Measurements from ENCODE around the gene GFOD2. TPM values are rescaled to one million over a fixed set of nuclear protein-coding genes. Genes with fewer than 3 reads are reported as not detected.

The GFOD2 gene
- total and polyA plus RNA-seq, 2 of the 13 experiments (the other 11 are each of a cell fraction or from before 2014, with no cell fraction given), result 11.1 to 17.2 TPM

GRCh38 chr16:67659675-67660563 lies 59.2 kb downstream of the GFOD2 start, which contains the start of gene ACD (continued):
- TF ChIP-seq ZBTB43 (CRISPR knock-in tag; conservative IDR thresholded peaks at IDR 0.05) (no peak; the same call in 1 of the 2 replicates), SETDB1 (CRISPR knock-in tag; IDR thresholded peaks at IDR 0.05; ENCODE audit: borderline replicate concordance) (peak; percentile 27; the same call in 1 of the 2 replicates), FOXA1 (IDR thresholded peaks at IDR 0.05) (no peak), FOXA1 (CRISPR knock-in tag; IDR thresholded peaks at IDR 0.05) (0 out of 2 replicates have a peak, but pooled peaks have one; percentile 11), ZNF496 (CRISPR knock-in tag; IDR thresholded peaks at IDR 0.05; ENCODE audit: insufficient replicate concordance) (no peak), BORCS8-MEF2B (CRISPR knock-in tag; IDR thresholded peaks at IDR 0.05) (peak; percentile 16), ZNF629 (CRISPR knock-in tag; conservative IDR thresholded peaks at IDR 0.05) (0 out of 2 replicates have a peak, but pooled peaks have one; percentile 26), HNRNPUL1 (IDR thresholded peaks at IDR 0.05; ENCODE audit: low read depth, low read length) (no peak), GLMP (CRISPR knock-in tag; IDR thresholded peaks at IDR 0.05; ENCODE audit: borderline replicate concordance) (no peak), RBM39 (IDR thresholded peaks at IDR 0.05; ENCODE audit: low read depth, low read length, poor library complexity, severe bottlenecking) (peak; percentile 62), CREB1 (IDR thresholded peaks at IDR 0.05) (peak; percentile 67), CREB1 (CRISPR knock-in tag; IDR thresholded peaks at IDR 0.05) (no peak), ZNF850 (CRISPR knock-in tag; conservative IDR thresholded peaks at IDR 0.05) (no peak), ZNF615 (CRISPR knock-in tag; IDR thresholded peaks at IDR 0.05; ENCODE audit: borderline replicate concordance) (no peak), HBP1 (CRISPR knock-in tag; IDR thresholded peaks at IDR 0.05; ENCODE audit: low read depth) (peak; percentile 55; the same call in 1 of the 2 replicates), ZNF75D (CRISPR knock-in tag; IDR thresholded peaks at IDR 0.05; ENCODE audit: borderline replicate concordance) (no peak), CSRNP1 (CRISPR knock-in tag; IDR thresholded peaks at IDR 0.05) (peak; percentile 87; the same call in 1 of the 2 replicates), ZNF337 (CRISPR knock-in tag; IDR thresholded peaks at IDR 0.05; ENCODE audit: borderline replicate concordance, low read depth) (peak; percentile 87; the same call in 1 of the 2 replicates)
